WTC11 (cell line): ENCODE measurements around the gene AHR. TPM values are rescaled to one million over a fixed set of nuclear protein-coding genes. Genes with fewer than 3 reads are reported as not detected.

Source experiments
- ATAC-seq: fragments of 200-7000 bp; cut with Tn5 transposase; 2 replicates; pipeline ENCODE4 v1.10.0; 2021; ENCODE audit warnings: mild to moderate bottlenecking, moderate library complexity
- CTCF ChIA-PET: fragments of 300-600 bp; sonication (Branson Sonifier 250); formaldehyde crosslinking; loops from one replicate; lab custom pipeline; 2021; ENCODE audit warnings: antibody characterized with exemption; lab: Charles Lee
- POLR2A ChIA-PET: fragments of 350-600 bp; sonication (Branson Sonifier 250); formaldehyde crosslinking; loops from one replicate; lab custom pipeline; 2021; ENCODE audit warnings: antibody characterized with exemption; lab: Charles Lee
- DNase-seq: peaks from one replicate; pipeline ENCODE4 v3.0.0; 2021; ENCODE audit warnings: low spot score
- H3K27ac Mint-ChIP-seq: 2 replicates; pipeline ENCODE4 v1.8.0; 2021; ENCODE audit warnings: mixed read lengths
- H3K27me3 Mint-ChIP-seq: 2 replicates; pipeline ENCODE4 v1.8.0; 2021; ENCODE audit warnings: low read depth, mild to moderate bottlenecking, moderate library complexity, mixed read lengths
- H3K36me3 Mint-ChIP-seq: 2 replicates; pipeline ENCODE4 v1.8.0; 2021; ENCODE audit warnings: mixed read lengths
- H3K4me1 Mint-ChIP-seq: 2 replicates; pipeline ENCODE4 v1.8.0; 2022; ENCODE audit warnings: mixed read lengths
- H3K4me3 Mint-ChIP-seq: 2 replicates; pipeline ENCODE4 v1.8.0; 2021; ENCODE audit warnings: mild to moderate bottlenecking, moderate library complexity, mixed read lengths
- H3K9me3 Mint-ChIP-seq: 2 replicates; pipeline ENCODE4 v1.8.0; 2021; ENCODE audit warnings: mixed read lengths
- ATF1 ChIP-seq: sonication (generic); formaldehyde crosslinking; IDR thresholded peaks from 2 replicates; pipeline ENCODE4 v1.8.1; 2023; ENCODE audit warnings: mild to moderate bottlenecking, moderate library complexity, missing genetic modification reagents
- ETV6 ChIP-seq: sonication (generic); formaldehyde crosslinking; IDR thresholded peaks from 2 replicates; pipeline ENCODE4 v1.8.1; 2022; ENCODE audit warnings: mild to moderate bottlenecking, missing genetic modification reagents
- GABPB1 ChIP-seq: sonication (generic); formaldehyde crosslinking; IDR thresholded peaks from 2 replicates; pipeline ENCODE4 v1.8.1; 2023; ENCODE audit warnings: mild to moderate bottlenecking, missing genetic modification reagents
- OVOL2 ChIP-seq: fragments of 250-450 bp; sonication (Bioruptor Pico); IDR thresholded peaks from 2 replicates; pipeline ENCODE4 v1.9.0; 2021; ENCODE audit warnings: mild to moderate bottlenecking, borderline replicate concordance
- RELA ChIP-seq: sonication (generic); formaldehyde crosslinking; IDR thresholded peaks from 2 replicates; pipeline ENCODE4 v1.8.1; 2022; ENCODE audit warnings: missing genetic modification reagents, mild to moderate bottlenecking, borderline replicate concordance
- total RNA-seq: library from RNA; stranded (reverse); gene quantifications from 3 replicates; pipeline ENCODE4 v1.2.3, GENCODE V29; 2021
- TF ChIP-seq, protein P1 (sequence below): sonication (generic); formaldehyde crosslinking; IDR thresholded peaks from 2 replicates; pipeline ENCODE4 v1.8.0; 2022; ENCODE audit warnings: missing genetic modification reagents
- TF ChIP-seq, protein P2 (sequence below): sonication (generic); formaldehyde crosslinking; IDR thresholded peaks from 2 replicates; pipeline ENCODE4 v1.8.1; 2022; ENCODE audit warnings: missing genetic modification reagents, borderline replicate concordance
- TF ChIP-seq, protein P3 (sequence below): sonication (generic); formaldehyde crosslinking; IDR thresholded peaks from 2 replicates; pipeline ENCODE4 v1.8.0; 2022; ENCODE audit warnings: mild to moderate bottlenecking, missing genetic modification reagents
- TF ChIP-seq, protein P4 (sequence below): sonication (generic); formaldehyde crosslinking; IDR thresholded peaks from 2 replicates; pipeline ENCODE4 v1.8.0; 2023; ENCODE audit warnings: missing genetic modification reagents, mild to moderate bottlenecking, borderline replicate concordance
- TF ChIP-seq, protein P5 (sequence below): fragments of 250-450 bp; sonication (Bioruptor Pico); IDR thresholded peaks from 2 replicates; pipeline ENCODE4 v1.9.0; 2021; ENCODE audit warnings: mild to moderate bottlenecking, borderline replicate concordance
- TF ChIP-seq, protein P6 (sequence below): sonication (generic); formaldehyde crosslinking; IDR thresholded peaks from 2 replicates; pipeline ENCODE4 v1.8.1; 2022; ENCODE audit warnings: mild to moderate bottlenecking, missing genetic modification reagents, moderate library complexity, borderline replicate concordance
- TF ChIP-seq, protein P7 (sequence below): sonication (generic); formaldehyde crosslinking; IDR thresholded peaks from 2 replicates; pipeline ENCODE4 v1.8.1; 2023; ENCODE audit warnings: mild to moderate bottlenecking, missing genetic modification reagents, borderline replicate concordance

AHR gene
- total RNA-seq, 1 experiment from 2014 or later: 5.8 TPM

DNA sequence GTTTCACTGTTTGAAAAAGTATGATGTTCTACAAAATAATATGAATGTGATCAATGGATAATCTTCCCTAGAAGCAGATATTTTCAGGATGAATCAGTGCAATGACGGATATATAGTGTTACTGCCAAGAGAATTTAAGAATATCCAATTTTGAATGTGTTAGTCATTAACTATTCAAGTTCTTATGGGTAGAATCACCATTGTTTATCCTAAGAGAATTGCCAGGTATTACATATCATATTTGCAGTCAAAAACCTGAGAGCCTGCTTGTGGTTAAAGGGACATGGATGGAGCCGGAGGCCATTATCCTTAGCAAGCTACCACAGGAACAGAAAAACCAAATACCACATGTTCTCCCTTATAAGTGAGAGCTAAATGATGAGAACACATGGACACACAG is 26.9 kb downstream of the AHR start (continued):
- TF ChIP-seq, protein P1, sequence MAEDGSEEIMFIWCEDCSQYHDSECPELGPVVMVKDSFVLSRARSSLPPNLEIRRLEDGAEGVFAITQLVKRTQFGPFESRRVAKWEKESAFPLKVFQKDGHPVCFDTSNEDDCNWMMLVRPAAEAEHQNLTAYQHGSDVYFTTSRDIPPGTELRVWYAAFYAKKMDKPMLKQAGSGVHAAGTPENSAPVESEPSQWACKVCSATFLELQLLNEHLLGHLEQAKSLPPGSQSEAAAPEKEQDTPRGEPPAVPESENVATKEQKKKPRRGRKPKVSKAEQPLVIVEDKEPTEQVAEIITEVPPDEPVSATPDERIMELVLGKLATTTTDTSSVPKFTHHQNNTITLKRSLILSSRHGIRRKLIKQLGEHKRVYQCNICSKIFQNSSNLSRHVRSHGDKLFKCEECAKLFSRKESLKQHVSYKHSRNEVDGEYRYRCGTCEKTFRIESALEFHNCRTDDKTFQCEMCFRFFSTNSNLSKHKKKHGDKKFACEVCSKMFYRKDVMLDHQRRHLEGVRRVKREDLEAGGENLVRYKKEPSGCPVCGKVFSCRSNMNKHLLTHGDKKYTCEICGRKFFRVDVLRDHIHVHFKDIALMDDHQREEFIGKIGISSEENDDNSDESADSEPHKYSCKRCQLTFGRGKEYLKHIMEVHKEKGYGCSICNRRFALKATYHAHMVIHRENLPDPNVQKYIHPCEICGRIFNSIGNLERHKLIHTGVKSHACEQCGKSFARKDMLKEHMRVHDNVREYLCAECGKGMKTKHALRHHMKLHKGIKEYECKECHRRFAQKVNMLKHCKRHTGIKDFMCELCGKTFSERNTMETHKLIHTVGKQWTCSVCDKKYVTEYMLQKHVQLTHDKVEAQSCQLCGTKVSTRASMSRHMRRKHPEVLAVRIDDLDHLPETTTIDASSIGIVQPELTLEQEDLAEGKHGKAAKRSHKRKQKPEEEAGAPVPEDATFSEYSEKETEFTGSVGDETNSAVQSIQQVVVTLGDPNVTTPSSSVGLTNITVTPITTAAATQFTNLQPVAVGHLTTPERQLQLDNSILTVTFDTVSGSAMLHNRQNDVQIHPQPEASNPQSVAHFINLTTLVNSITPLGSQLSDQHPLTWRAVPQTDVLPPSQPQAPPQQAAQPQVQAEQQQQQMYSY (CRISPR knock-in tag): no peak

DNA sequence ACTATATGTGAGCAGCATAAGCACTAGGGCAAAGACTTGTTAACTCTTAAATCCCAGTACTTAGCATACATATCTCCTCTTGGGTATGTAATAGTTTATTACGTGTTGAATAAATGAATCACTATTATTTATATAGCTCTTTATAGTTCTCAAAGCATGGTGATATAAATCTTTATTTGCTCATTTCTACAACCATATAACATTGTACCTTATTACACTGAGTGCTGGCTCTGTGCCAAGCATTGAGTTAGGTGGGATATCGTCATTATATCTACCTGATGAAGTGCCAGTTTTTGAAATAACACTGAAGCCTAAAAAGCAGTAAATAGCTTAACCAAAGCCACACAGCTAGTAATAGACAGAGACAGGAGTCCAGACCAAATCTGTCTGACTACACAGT is 27.9 kb downstream of the AHR start:
- Mint-ChIP-seq H3K4me3 (no peak overlapping the region), H3K9me3 (no peaks in the 10 kb centered on the region), H3K27me3 (no peaks in the 10 kb centered on the region), H3K4me1 (peaks cover 4% of the 10 kb centered on the region), H3K27ac (no peak overlapping the region), H3K36me3 (0 out of 2 replicates have a peak, but pooled peaks cover 3% of the 10 kb centered on the region)
- no peak for DNase-seq
- ChIA-PET POLR2A (no interaction called here), CTCF (no interaction called here)
- TF ChIP-seq ATF1 (CRISPR knock-in tag) (no peak), RELA (CRISPR knock-in tag) (no peak), GABPB1 (CRISPR knock-in tag) (no peak), ETV6 (CRISPR knock-in tag) (no peak), OVOL2 (CRISPR knock-in tag) (no peak)
- TF ChIP-seq, protein P2, sequence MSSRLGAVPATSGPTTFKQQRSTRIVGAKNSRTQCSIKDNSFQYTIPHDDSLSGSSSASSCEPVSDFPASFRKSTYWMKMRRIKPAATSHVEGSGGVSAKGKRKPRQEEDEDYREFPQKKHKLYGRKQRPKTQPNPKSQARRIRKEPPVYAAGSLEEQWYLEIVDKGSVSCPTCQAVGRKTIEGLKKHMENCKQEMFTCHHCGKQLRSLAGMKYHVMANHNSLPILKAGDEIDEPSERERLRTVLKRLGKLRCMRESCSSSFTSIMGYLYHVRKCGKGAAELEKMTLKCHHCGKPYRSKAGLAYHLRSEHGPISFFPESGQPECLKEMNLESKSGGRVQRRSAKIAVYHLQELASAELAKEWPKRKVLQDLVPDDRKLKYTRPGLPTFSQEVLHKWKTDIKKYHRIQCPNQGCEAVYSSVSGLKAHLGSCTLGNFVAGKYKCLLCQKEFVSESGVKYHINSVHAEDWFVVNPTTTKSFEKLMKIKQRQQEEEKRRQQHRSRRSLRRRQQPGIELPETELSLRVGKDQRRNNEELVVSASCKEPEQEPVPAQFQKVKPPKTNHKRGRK: no peak
- TF ChIP-seq, protein P3, sequence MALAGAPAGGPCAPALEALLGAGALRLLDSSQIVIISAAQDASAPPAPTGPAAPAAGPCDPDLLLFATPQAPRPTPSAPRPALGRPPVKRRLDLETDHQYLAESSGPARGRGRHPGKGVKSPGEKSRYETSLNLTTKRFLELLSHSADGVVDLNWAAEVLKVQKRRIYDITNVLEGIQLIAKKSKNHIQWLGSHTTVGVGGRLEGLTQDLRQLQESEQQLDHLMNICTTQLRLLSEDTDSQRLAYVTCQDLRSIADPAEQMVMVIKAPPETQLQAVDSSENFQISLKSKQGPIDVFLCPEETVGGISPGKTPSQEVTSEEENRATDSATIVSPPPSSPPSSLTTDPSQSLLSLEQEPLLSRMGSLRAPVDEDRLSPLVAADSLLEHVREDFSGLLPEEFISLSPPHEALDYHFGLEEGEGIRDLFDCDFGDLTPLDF (CRISPR knock-in tag): no peak
- TF ChIP-seq, protein P4, sequence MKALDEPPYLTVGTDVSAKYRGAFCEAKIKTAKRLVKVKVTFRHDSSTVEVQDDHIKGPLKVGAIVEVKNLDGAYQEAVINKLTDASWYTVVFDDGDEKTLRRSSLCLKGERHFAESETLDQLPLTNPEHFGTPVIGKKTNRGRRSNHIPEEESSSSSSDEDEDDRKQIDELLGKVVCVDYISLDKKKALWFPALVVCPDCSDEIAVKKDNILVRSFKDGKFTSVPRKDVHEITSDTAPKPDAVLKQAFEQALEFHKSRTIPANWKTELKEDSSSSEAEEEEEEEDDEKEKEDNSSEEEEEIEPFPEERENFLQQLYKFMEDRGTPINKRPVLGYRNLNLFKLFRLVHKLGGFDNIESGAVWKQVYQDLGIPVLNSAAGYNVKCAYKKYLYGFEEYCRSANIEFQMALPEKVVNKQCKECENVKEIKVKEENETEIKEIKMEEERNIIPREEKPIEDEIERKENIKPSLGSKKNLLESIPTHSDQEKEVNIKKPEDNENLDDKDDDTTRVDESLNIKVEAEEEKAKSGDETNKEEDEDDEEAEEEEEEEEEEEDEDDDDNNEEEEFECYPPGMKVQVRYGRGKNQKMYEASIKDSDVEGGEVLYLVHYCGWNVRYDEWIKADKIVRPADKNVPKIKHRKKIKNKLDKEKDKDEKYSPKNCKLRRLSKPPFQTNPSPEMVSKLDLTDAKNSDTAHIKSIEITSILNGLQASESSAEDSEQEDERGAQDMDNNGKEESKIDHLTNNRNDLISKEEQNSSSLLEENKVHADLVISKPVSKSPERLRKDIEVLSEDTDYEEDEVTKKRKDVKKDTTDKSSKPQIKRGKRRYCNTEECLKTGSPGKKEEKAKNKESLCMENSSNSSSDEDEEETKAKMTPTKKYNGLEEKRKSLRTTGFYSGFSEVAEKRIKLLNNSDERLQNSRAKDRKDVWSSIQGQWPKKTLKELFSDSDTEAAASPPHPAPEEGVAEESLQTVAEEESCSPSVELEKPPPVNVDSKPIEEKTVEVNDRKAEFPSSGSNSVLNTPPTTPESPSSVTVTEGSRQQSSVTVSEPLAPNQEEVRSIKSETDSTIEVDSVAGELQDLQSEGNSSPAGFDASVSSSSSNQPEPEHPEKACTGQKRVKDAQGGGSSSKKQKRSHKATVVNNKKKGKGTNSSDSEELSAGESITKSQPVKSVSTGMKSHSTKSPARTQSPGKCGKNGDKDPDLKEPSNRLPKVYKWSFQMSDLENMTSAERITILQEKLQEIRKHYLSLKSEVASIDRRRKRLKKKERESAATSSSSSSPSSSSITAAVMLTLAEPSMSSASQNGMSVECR (CRISPR knock-in tag): no peak
- TF ChIP-seq, protein P5, sequence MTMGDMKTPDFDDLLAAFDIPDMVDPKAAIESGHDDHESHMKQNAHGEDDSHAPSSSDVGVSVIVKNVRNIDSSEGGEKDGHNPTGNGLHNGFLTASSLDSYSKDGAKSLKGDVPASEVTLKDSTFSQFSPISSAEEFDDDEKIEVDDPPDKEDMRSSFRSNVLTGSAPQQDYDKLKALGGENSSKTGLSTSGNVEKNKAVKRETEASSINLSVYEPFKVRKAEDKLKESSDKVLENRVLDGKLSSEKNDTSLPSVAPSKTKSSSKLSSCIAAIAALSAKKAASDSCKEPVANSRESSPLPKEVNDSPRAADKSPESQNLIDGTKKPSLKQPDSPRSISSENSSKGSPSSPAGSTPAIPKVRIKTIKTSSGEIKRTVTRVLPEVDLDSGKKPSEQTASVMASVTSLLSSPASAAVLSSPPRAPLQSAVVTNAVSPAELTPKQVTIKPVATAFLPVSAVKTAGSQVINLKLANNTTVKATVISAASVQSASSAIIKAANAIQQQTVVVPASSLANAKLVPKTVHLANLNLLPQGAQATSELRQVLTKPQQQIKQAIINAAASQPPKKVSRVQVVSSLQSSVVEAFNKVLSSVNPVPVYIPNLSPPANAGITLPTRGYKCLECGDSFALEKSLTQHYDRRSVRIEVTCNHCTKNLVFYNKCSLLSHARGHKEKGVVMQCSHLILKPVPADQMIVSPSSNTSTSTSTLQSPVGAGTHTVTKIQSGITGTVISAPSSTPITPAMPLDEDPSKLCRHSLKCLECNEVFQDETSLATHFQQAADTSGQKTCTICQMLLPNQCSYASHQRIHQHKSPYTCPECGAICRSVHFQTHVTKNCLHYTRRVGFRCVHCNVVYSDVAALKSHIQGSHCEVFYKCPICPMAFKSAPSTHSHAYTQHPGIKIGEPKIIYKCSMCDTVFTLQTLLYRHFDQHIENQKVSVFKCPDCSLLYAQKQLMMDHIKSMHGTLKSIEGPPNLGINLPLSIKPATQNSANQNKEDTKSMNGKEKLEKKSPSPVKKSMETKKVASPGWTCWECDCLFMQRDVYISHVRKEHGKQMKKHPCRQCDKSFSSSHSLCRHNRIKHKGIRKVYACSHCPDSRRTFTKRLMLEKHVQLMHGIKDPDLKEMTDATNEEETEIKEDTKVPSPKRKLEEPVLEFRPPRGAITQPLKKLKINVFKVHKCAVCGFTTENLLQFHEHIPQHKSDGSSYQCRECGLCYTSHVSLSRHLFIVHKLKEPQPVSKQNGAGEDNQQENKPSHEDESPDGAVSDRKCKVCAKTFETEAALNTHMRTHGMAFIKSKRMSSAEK (CRISPR knock-in tag): no peak
- TF ChIP-seq, protein P6, sequence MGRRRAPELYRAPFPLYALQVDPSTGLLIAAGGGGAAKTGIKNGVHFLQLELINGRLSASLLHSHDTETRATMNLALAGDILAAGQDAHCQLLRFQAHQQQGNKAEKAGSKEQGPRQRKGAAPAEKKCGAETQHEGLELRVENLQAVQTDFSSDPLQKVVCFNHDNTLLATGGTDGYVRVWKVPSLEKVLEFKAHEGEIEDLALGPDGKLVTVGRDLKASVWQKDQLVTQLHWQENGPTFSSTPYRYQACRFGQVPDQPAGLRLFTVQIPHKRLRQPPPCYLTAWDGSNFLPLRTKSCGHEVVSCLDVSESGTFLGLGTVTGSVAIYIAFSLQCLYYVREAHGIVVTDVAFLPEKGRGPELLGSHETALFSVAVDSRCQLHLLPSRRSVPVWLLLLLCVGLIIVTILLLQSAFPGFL: no peak
- TF ChIP-seq, protein P7, sequence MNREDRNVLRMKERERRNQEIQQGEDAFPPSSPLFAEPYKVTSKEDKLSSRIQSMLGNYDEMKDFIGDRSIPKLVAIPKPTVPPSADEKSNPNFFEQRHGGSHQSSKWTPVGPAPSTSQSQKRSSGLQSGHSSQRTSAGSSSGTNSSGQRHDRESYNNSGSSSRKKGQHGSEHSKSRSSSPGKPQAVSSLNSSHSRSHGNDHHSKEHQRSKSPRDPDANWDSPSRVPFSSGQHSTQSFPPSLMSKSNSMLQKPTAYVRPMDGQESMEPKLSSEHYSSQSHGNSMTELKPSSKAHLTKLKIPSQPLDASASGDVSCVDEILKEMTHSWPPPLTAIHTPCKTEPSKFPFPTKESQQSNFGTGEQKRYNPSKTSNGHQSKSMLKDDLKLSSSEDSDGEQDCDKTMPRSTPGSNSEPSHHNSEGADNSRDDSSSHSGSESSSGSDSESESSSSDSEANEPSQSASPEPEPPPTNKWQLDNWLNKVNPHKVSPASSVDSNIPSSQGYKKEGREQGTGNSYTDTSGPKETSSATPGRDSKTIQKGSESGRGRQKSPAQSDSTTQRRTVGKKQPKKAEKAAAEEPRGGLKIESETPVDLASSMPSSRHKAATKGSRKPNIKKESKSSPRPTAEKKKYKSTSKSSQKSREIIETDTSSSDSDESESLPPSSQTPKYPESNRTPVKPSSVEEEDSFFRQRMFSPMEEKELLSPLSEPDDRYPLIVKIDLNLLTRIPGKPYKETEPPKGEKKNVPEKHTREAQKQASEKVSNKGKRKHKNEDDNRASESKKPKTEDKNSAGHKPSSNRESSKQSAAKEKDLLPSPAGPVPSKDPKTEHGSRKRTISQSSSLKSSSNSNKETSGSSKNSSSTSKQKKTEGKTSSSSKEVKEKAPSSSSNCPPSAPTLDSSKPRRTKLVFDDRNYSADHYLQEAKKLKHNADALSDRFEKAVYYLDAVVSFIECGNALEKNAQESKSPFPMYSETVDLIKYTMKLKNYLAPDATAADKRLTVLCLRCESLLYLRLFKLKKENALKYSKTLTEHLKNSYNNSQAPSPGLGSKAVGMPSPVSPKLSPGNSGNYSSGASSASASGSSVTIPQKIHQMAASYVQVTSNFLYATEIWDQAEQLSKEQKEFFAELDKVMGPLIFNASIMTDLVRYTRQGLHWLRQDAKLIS (CRISPR knock-in tag): no peak
- ATAC-seq: no peak
